NCI-H446 (cell line): ENCODE data around the gene RERE.
"Not testable (repeated sequence)": the region's sequence is repeated elsewhere in the genome, so short reads cannot be mapped to it uniquely, and the experiment has no call there.

Experiments
- DNase-seq, 2 experiments: peaks; one replicate each; lab custom pipeline; 2025; lab: John Stamatoyannopoulos, UW

RERE gene

DNA sequence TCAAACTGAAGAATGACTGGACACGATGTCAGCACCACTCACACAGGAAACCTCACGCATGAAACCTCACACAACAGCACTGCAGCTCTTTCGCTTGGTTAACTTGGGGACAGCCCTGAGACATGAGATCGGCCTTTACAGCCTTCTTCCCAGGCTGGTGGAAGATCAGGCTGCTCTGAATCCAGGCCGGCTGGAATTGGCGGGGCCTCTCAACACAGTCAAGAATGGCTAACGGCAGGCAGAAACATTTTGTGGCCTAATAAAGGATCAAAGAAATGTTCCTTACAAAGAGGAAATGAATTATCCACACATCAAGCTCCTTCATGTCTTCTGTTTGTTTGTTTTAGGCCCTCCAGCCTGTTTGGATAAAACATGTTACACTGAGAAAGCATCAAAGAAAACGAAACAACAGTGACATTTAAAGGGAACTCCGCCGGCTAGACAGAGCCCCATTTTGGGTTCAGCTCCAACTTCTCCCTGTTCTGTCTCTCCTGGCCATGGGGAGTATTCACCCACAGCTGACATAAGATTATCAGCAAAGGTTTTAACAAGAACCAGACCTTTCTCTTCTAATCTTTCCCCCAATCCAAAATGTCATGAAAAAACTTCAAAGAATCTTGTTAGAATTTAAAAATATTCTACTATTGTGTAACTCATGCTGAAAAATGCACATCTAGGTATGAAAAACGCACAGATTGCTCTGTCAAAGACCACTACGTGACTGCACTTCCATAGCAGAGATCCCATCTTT, 368.4 kb downstream of the RERE start:
- DNase-seq, result no peak

DNA sequence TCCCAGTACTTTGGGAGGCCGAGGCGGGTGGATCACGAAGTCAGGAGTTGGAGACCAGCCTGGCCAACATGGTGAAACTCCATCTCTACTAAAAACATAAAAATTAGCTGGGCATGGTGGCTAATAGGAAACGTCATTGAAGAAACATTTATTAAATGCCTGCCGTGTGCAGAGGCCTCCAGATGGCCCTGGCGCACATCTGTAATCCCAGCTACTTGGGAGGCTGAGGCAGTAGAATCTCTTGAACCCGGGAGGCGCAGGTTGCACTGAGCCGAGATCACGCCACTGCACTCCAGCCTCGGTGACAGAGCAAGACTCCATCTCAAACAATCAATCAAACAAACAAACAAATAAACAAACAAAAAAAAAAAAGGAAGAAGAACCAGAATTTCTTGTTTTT, 368.9 kb downstream of the RERE start:
- not testable (repeated sequence) for DNase-seq

DNA sequence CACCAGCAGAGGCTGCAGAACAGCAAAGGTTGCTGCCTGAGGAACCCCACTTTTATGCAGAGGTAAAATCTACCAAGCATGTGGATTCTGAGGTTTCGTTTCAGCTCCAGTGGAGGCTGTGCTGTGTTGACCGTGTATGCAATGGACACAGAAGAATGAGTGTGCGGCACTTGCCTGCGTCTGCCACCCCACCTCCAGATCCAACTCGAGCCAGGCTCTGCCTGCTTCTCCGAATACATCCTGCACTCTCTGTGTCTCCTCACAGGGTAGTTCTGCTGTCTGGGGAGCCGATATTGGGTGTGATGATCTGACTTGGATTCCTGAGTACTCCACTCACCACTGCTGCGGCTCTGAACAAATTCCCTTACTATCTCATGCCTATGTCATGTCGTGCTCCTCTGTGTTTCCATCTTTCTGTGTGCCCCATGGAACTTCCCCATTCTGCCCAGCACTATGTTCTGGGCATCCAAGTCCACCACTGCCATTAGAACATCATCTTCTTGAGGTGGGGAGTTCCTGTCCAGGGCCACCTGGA, 369.8 kb downstream of the RERE start:
- no peak for DNase-seq

DNA sequence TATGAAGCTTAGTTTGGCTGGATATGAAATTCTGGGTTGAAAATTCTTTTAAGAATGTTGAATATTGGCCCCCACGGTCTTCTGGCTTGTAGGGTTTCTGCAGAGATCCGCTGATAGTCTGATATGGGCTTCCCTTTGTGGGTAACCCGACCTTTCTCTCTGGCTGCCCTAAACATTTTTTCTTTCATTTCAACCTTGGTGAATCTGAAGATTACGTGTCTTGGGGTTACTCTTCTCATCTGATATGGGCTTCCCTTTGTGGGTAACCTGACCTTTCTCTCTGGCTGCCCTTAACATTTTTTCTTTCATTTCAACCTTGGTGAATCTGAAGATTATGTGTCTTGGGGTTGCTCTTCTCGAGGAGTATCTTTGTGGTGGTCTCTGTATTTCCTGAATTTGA, 371.3 kb downstream of the RERE start:
- DNase-seq, result not testable (repeated sequence)

DNA sequence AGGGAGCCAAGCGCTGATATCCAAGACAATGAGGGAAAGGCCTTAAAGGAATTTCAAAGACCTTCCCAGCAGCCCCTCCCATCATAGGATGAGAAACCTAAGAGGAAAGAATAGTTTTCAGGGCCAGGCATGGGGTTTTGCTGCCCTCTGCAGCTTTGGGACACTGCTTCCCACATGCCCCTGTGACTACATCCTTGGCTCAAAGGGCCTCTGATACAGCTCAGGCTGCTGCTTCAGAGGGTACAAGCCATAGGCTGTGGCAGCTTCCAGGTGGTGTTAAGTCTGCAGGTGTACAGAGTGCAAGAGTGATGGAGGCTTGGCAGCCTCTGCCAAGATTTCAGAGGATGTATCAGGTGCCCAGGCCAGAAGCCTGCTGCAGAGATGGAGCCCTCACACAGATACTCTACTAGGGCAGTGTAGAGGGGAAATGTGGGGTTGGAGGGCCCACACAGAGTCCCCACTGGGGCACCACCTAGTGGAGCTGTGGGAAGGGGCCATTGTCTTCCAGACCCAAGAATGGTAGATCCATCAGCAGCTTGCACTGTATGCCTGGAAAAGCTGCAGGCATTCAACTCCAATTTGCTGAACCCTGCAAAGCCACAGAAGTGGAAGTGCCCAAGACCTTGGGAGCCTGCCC, 373.8 kb downstream of the RERE start:
- DNase-seq, result no peak

DNA sequence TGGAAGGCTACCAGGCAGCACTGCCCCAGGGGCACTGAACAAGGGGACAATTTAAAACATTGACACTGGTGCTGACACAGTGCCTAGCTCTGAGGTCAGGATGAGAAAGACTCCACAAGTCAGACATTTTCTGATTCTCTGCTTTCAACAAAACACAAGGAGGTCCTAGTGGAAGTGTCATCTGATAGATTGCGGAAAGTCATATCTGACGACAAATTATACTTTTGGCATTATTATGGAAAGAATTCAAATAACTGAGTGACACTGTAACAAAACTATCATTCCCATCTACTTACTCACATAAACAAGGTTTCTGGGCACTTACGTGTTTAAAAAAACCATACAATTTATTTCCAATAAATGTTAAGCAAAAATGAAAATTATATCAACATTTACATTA, 376.0 kb downstream of the RERE start:
- no peak for DNase-seq

DNA sequence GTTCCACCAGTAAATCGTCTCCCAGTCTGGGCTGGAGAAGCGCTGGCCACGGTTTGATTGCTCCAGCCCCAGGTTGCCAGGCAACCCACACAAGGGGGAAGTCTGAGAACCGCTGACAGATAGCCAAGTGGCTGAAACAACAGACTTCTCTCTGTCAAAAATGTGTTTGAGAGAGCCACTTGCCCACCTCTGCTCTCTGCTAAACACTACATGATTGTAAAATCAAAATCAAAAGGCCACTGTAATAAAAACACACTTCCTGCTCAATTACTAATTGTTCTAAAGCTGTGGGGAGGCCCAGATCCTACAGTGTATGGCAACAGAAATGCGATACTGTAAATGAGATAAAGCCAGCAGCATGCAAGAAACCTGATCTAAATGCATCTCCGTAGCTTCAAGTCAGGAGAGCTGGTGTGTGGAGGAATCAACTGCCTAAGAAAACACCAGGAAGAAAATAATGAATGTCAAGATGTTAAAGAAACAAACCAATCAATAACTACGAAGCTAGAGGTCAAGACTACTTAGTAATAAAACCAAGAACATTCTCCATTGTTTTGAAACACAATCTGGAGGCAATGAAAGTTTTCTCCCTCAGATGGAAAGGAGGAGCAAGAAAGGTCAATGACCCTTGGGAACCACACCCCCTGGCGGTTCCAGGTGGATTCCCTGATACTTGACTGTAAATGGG, 378.3 kb downstream of the RERE start:
- peak; percentile 81 to 83 for DNase-seq

DNA sequence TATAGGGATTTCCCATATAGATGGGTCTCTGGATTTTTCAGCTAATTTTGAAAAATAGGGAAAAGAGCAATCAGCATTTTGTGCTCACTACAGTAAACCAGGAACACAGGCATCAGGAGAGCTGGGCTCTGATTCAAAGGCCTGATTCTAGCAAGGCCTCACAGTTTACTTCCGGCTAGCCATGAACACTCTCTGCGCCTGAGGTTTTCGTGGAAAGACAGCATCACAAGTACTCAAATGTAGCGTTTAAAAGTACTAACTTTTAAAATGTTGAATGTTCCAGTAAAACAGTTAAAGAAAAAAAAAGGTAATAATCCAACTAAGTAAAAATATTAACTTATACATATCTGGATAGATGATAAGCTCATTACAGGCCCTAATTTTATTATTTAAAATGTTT, 379.0 kb downstream of the RERE start:
- DNase-seq, result no peak

DNA sequence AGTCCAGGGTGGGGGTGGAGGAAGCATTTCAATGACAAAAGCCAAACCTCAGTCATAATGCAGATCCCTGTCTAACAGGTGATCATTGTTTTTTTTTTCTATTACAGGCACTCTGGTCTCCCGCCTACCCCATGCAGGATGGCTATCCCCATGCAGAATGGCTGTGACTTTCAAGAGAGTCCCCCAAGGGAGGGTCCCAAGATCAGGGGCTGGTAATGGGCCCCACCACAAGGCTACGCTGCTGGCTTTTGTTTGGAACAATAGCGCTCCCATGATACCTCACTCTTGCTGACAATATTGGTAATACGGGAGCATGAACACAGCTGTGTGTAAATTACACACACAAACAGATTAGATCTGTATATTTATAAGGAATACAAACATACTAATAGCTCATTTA, 380.1 kb downstream of the RERE start:
- DNase-seq, result no peak

DNA sequence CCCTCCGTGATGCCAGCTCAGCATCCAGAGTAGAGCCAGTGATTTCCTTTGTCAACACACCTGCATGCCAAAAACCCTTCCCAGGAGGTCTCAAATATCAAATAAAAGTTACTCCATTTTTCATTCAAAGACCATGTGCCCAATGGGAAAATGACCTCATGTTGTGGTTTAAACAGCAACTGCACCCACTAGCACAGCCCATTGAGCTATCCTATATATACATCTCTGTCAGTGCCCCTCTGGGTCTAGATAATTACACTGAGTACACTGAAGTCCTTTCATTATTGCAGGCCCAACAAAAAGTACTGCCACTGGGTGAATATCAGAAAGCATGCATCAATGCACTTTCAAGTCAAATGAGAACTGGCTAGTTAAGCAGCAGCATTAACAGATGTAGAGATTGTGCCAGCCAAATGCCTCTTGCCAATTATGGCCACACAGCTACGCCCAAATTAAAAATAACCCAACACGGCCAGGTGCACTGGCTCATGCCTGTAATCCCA, 381.8 kb downstream of the RERE start:
- DNase-seq, result peak; percentile 37 to 60

DNA sequence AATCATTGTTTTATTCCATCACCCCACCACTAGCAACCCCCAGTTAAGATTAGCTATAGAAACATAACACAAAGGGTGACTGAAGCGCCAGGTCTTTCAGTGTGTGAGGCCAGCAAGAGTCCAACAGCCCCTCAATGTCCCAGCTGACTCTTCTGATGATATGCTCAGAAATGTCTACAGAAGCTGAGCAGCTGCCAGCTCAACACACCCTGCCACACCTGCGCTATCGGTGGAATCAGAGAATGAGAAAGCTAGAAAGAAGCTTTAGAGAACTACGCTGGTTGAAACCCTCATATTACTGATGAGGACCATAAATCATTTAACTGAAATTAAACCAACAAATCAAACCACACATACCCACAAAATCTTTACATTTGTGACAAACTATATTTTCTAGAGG, 383.3 kb downstream of the RERE start:
- no peak for DNase-seq

DNA sequence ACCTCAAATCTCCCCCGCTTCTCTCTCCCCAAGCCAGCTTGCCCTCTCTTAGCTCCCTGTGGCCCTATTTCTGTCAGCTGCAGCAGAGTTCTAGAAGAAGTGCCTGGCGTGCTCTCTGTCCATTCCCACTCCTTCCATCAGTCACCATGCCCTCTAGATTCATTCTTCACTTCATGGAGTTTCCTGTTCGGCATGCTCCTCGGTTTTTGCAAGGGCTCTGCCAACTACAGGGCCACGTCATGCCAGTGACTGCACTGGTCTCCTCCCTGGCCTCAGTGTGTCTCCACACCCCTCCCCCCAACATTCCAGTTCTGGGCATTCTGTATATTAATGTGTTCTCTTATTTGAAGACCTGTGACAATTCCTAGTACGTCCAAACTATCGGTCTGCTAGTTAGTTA, 385.7 kb downstream of the RERE start:
- no peak for DNase-seq

DNA sequence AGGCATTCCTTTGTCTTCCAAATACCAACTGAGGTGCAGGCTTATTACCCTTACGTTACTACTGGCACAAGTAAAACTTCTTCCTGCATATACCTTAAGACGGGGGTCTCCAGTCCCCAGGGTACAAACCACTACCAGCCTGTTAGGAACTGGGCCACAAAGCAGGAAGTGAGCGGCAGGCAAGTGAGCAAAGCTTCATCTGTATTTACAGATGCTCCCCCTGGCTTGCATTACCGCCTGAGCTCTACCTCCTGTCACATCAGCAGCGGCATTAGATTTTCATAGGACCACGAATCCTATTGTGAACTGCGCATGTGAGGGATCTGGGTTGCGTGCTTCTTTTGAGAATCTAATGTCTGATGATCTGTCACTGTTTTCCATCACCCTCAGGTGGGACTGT, 386.4 kb downstream of the RERE start:
- DNase-seq, result no peak

DNA sequence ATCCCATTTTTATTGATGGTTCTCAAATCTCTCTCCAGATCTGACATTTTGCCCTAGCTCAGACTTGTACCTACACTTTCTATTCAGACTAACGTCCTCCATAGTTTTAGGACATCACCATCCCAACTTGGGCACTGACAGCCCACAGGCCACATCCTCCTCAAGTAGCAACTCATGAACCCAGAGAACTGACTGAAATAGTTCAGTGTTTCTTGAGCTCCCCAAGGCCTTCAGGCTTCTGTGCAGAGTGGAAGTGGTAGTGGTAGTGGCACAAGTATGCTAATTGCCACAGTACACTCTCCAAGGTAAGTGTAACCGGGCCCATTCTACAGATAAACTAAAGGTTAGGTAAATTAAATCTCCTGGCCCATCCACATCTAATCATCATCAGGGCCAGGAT, 387.0 kb downstream of the RERE start:
- DNase-seq, result no peak

DNA sequence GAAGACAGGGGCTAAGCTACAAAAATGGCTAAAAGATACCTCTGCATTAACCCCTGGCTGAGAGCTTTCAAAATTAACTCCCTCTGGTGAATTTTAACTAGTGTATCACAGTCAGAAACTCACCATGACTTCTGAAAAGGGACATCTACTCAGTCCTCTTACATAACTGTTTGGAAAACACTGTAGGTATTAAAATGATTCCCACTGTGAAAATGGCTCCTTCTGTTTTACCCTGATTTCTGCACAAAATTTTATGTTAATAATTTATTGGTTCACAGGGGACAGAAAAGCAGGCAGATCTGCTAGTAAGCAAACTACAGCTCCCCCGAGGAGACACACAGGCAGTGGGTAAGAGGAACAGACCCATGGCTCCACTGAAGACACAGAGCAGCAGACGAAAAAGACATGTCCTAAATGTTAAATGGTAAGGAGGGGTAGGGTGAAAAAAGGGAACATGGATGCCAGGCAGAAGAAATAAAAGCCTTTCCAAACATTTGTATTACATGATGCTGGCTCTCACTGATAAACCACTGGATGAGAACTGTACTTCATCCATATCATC, 387.8 kb downstream of the RERE start:
- DNase-seq, result no peak

DNA sequence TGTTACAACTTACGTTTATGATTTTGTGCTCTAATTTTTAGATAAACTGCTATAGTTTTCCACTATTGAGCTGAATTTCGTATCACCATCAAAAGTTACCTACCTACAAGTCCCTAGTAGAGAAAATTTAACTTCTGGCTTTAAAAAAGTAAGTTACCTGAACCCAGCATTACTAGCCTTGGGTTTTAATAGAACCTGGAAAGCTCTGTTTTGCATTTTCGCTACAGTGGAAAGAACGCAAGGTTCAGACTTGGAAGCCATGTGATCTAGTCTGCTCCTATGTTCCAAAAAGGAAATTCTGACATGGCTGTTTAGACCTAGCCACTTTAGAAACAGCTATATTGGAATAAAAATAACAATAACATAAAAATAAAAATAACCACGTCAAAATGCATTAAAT, 389.0 kb downstream of the RERE start:
- DNase-seq, result no peak

DNA sequence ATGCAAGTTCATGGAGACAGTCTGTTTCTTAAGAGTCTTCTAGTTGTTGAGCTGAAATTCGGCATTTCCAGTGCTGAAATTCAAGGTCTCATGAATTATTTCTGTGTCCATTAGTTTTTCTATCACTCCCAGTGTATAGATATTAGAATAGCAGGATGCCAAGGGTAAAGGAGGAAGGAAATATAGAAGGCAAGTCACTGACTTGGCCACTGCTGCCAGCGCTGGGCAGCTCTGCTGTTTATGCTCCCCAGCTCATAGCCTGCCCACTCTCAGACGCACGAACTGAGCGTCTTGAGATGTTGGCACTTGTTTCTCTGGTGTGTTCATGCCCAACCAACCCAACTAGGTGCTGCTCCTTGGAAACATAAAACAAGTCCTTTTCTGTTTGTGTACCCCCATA, 389.5 kb downstream of the RERE start:
- DNase-seq, result no peak

DNA sequence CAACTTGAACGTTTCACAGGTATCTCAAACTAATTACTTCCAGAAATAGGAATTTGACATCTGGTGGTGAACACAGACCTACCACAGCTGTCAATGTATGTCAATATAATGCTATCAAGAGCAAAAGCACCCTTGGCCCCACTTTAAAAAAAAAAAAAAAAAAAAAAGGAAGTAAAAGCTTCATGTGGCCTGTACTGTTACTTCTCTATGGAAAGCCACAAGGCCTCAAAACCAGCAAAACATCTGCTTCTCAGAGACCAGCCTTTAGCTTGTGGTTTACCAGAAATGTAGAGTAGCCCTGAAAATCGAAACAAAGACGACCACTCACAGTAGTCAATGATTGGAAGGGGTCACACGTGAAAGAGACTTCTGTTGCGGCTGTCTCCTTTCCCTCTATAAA, 389.9 kb downstream of the RERE start:
- DNase-seq, result no peak

DNA sequence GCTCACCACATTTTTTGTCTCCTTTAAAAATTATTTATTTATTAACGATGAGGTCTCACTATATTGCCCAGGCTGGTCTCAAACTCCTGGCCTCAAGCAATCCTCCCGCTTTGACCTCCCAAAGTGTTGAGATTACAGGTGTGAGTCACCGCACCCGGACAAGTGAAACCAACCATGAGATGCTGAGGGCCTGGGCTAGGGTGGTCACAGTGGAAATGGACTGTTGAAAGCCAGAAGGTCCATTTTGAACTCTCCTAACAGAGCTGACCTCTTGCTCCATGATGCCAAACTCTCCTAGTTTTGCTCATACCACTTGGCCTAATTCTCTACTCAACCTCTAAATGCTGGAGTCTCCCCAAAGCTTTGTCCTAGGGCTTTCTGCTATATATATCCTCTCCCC, 390.4 kb downstream of the RERE start:
- no peak for DNase-seq

DNA sequence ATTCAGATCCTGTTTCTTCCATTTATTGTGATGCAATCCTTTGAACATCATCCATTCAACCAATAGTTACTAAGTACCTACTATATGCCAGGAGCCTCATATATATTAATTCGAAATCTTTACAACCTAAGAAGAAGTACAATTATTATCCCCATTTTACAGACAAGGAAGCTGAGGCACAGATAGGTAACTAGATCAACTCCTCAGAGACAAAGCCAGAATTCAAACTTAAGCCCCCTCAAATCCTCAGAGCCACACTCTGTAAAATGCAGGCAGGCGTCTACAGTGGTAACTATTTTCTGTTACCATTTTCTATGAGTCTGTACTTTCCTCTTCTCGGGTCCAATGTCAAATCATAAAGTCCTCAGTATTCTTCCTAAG, 391.7 kb downstream of the RERE start:
- DNase-seq, result no peak

DNA sequence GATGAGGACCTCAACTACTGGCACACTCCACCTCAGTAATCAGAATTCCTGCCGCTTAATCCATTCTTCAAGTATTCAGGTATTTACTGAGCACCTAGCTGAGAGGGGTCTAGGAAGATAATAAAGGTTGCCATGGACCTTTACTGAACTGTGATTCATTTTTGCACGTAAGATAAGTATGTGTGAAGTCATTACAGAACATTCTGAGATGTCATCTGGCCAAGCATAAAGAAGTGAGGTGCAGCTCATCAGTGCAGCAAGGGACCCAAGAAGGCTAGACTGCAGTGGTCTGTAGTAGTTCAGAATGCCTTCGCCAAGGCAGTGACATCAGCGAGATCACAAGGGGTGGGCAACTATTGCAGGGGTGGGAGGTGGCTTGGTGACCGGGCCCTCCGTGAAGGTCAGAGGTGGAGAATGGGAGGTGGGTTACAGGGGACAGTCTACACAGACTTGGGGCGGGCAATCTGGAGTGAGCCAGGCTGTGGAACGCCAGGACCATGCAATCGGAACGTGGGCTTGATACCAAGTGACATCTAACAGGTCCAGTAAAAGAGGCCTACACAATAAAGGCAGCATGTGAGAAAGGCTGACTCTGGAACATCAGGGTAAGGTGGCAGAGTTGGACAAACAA, 392.2 kb downstream of the RERE start:
- DNase-seq, result no peak

DNA sequence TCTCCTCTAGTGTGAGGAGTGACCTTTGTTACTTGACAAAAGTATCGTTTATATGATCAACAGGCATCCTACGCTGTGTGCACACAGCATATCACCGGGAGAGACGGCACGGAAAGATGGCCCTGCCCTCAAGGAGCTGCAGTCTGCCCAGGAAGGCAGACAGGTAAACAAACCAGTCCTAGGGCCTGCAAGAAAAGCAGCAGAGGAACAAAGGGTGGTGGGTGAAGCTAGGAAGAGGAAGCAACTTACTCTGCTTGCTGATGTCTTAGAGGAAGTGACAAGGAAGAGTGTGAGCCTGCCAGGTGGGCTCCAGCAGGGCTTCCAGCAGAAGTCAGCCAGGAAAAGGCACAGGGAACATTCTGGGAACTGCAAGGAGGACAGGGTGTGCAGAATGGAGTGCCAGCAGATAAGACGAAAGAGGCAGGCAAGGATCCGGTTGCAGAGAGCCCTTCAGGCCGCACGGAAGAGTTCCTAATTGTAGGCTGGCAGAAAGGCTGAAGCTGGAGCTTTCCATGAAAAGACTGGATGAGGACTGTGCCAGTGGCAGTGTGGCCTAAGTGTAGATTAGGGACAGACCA, 392.8 kb downstream of the RERE start:
- DNase-seq, result no peak
